HL-60 (cell line): ENCODE results near the gene TUBA1C.

Experiments
- POLR2AphosphoS5 ChIP-seq: IDR thresholded peaks from 2 replicates; pipeline ENCODE4 v1.6.1; 2012; ENCODE audit warnings: low read depth
- TF ChIP-seq, protein P1 (sequence below): IDR thresholded peaks from one replicate; pipeline ENCODE4 v1.5.1; 2011; ENCODE audit warnings: low read length, control low read depth, inconsistent platforms; ENCODE audit not compliant: insufficient read depth
- TF ChIP-seq, protein P2 (sequence below): IDR thresholded peaks from 2 replicates; pipeline ENCODE4 v1.6.1; 2012; ENCODE audit warnings: low read depth; ENCODE audit not compliant: insufficient replicate concordance

DNA sequence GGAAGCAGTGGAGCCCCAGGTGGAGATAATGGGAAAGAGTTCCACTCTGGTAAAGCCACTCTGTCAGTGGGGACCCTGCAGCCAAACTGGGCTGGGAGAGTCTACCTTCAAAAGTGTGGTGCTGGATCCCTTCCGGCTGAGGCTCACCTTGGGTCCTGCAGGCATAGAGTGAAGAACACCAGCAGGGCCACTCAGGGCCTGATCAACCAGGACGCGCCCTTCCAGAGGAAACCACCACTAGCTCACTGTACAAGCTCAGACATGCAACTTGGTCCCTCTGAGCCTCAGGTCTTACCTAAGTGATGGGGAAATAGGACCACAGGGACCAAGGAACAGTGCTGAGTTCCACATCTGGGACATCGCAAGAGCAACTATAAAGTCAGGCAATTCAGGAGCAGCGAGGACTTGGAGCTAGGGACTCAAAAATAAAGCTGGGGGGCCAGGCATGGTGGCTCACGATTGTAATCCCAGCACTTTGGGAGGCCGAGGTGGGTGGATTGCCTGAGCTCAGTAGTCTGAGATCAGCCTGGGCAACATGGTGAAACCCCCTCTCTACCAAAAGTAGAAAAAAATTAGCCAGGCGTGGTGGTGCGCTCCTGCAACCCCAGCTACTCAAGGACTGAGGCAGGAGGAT is 24.2 kb downstream of the TUBA1C start:
- TF ChIP-seq POLR2AphosphoS5, result no peak
- TF ChIP-seq, protein P1, sequence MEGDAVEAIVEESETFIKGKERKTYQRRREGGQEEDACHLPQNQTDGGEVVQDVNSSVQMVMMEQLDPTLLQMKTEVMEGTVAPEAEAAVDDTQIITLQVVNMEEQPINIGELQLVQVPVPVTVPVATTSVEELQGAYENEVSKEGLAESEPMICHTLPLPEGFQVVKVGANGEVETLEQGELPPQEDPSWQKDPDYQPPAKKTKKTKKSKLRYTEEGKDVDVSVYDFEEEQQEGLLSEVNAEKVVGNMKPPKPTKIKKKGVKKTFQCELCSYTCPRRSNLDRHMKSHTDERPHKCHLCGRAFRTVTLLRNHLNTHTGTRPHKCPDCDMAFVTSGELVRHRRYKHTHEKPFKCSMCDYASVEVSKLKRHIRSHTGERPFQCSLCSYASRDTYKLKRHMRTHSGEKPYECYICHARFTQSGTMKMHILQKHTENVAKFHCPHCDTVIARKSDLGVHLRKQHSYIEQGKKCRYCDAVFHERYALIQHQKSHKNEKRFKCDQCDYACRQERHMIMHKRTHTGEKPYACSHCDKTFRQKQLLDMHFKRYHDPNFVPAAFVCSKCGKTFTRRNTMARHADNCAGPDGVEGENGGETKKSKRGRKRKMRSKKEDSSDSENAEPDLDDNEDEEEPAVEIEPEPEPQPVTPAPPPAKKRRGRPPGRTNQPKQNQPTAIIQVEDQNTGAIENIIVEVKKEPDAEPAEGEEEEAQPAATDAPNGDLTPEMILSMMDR, result no peak
- TF ChIP-seq, protein P2, sequence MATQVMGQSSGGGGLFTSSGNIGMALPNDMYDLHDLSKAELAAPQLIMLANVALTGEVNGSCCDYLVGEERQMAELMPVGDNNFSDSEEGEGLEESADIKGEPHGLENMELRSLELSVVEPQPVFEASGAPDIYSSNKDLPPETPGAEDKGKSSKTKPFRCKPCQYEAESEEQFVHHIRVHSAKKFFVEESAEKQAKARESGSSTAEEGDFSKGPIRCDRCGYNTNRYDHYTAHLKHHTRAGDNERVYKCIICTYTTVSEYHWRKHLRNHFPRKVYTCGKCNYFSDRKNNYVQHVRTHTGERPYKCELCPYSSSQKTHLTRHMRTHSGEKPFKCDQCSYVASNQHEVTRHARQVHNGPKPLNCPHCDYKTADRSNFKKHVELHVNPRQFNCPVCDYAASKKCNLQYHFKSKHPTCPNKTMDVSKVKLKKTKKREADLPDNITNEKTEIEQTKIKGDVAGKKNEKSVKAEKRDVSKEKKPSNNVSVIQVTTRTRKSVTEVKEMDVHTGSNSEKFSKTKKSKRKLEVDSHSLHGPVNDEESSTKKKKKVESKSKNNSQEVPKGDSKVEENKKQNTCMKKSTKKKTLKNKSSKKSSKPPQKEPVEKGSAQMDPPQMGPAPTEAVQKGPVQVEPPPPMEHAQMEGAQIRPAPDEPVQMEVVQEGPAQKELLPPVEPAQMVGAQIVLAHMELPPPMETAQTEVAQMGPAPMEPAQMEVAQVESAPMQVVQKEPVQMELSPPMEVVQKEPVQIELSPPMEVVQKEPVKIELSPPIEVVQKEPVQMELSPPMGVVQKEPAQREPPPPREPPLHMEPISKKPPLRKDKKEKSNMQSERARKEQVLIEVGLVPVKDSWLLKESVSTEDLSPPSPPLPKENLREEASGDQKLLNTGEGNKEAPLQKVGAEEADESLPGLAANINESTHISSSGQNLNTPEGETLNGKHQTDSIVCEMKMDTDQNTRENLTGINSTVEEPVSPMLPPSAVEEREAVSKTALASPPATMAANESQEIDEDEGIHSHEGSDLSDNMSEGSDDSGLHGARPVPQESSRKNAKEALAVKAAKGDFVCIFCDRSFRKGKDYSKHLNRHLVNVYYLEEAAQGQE, result no peak
